Frontal cortex (tissue), 4 donors: Measurements from ENCODE around the gene SLC6A15. TPM values are rescaled to one million over a fixed set of nuclear protein-coding genes. Genes with fewer than 3 reads are reported as not detected.

Source experiments
- DNase-seq, 2 donors: peaks; one replicate each; pipeline ENCODE4 v3.0.0; 2012; ENCODE audit warnings: low spot score in 2 of 2
- FAIRE-seq: peaks from 2 replicates; lab custom pipeline; 2012; peaks lifted over from hg19 to GRCh38; lab: Jason Lieb, UNC
- small RNA-seq: library from RNA; depleted of rRNA; stranded (forward); fragments of <200 nt; gene quantifications from one replicate; pipeline ENCODE3, GENCODE V24; 2014
- total RNA-seq: library from RNA; depleted of rRNA; stranded (reverse); fragments of >200 nt; gene quantifications from one replicate; pipeline ENCODE4 v1.2.3, GENCODE V29; 2014
- donor health status: control.
- donor health status: control.
- donor health status: control.

The SLC6A15 gene
- total RNA-seq, 1 donor from 2014 or later: 81.1 TPM

DNA sequence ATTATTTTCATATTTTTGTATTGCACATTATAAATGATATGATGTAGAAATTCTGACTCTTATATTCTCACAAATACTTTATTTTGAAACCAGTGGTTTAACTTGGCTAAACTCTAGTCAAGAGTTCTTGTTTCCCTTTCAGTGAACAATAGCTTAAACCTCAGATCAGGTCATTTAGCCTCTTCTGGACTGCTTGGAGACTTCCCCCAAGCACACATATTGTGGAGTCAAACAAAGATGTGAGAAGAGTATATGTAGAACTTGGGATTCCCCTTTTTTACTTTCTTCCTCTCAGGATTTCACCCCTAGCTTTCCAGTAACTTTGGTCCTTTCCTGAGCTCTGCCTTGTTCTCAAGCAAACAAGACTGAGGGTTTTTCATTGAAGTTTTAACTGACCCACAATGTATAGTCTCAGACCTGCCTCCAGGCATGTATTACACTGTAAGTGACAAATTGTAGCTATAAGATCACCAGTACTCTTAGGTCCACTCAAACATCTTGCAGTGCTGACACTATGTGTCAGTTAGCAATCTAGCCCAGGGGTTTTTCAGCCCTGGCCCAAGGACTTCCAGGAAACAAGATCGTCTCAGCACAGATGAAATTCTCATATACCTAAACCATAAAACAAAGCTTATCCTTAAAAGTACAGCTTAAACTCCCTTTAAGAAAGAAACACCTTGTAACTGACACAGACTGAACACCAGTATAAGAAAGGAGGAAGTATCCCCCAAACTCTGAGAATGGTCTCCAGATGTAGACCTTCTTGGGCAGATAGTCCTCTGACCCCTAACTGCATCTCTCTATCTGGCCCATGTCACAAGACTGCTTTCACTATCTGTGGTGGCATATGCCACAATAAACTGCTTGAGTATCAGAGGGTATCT, 98.6 kb downstream of the SLC6A15 start:
- FAIRE-seq (no peak), DNase-seq (no peak)

DNA sequence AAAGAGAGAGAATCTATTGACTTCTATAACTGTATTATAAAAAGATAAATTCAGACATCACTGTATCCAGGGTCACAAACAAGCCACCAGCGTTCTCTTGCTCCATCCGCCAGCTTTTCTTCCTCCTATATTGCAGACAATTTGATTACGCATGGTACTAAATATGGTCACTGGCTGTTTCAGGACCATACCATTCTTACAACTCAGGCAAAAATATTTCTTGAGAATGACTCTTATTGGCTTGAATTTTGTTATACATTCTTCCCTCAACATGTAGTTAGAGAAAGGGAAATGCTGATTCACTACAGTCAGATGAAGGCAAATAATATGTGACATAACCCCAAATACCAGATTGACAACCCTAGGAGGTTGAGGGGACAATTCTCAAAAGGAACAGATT, 101.3 kb downstream of the SLC6A15 start:
- no peak for DNase-seq
- FAIRE-seq: no peak

DNA sequence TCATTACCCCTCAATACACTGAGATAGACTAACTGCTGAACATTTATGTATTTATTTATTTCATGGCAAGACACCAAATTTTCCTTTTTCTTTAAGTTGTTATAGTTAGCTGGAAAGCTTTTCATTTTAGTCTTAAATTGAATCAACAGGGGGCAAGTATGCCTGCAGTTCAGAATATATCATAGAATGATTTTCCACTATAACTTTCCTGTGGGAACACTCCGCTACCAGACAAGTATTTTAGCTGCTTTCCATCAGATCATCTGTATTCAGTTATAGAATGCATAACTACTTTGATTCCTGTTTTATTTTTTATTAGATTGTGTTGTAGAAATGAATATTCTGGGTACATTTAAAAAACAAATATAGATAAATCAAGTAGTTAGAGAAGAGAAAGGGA, 102.0 kb downstream of the SLC6A15 start:
- FAIRE-seq (no peak), DNase-seq (no peak)

Small RNAs within 50 kb of the gene (small RNA-seq; reads per million reads assigned to genes)
- gene AC128657.1: not detected

Other genes with a start within 250 kb of the SLC6A15 start
- not detected for gene TSPAN19, start 123.5 kb upstream of the SLC6A15 start, total RNA-seq
- 6.5 TPM for gene LRRIQ1, start 123.6 kb upstream of the SLC6A15 start, total RNA-seq